ENCODE results near the gene TP53RK.
A peak's percentile ranks its signal among the peaks of the same experiment; 100 is the strongest.

Gene TP53RK

GRCh38 chr20:46650575-46651090, 38.6 kb downstream of the TP53RK start:
- TF ChIP-seq, protein P1, sequence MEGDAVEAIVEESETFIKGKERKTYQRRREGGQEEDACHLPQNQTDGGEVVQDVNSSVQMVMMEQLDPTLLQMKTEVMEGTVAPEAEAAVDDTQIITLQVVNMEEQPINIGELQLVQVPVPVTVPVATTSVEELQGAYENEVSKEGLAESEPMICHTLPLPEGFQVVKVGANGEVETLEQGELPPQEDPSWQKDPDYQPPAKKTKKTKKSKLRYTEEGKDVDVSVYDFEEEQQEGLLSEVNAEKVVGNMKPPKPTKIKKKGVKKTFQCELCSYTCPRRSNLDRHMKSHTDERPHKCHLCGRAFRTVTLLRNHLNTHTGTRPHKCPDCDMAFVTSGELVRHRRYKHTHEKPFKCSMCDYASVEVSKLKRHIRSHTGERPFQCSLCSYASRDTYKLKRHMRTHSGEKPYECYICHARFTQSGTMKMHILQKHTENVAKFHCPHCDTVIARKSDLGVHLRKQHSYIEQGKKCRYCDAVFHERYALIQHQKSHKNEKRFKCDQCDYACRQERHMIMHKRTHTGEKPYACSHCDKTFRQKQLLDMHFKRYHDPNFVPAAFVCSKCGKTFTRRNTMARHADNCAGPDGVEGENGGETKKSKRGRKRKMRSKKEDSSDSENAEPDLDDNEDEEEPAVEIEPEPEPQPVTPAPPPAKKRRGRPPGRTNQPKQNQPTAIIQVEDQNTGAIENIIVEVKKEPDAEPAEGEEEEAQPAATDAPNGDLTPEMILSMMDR (IDR thresholded peaks at IDR 0.05; ENCODE audit: insufficient read depth, low read depth, low read length, missing control alignments) = no peak
- DNase-seq (ENCODE audit: low read depth) = no peak
- H3K4me3 ChIP-seq (ENCODE audit: low read depth, low read length) = no peak overlapping the region

GRCh38 chr20:46649965-46650542, 39.2 kb downstream of the TP53RK start:
- DNase-seq (ENCODE audit: low read depth) = no peak
- H3K4me3 ChIP-seq (ENCODE audit: low read depth, low read length) = no peak overlapping the region
- TF ChIP-seq, protein P1 (IDR thresholded peaks at IDR 0.05; ENCODE audit: insufficient read depth, low read depth, low read length, missing control alignments) = no peak

GRCh38 chr20:46649650-46649949, 39.6 kb downstream of the TP53RK start:
- DNase-seq (ENCODE audit: low read depth) = no peak
- no peak overlapping the region for H3K4me3 ChIP-seq (ENCODE audit: low read depth, low read length)
- TF ChIP-seq, protein P1 (IDR thresholded peaks at IDR 0.05; ENCODE audit: insufficient read depth, low read depth, low read length, missing control alignments) = no peak

- TF ChIP-seq, protein P1 (IDR thresholded peaks at IDR 0.05; ENCODE audit: insufficient read depth, low read depth, low read length, missing control alignments) = peak; percentile 11
- no peak overlapping the region for H3K4me3 ChIP-seq (ENCODE audit: low read depth, low read length)
- DNase-seq (ENCODE audit: low read depth) = peak; percentile 24
These were observed 40.2 kb downstream of the TP53RK start for GRCh38 chr20:46648903-46649649.

DNA sequence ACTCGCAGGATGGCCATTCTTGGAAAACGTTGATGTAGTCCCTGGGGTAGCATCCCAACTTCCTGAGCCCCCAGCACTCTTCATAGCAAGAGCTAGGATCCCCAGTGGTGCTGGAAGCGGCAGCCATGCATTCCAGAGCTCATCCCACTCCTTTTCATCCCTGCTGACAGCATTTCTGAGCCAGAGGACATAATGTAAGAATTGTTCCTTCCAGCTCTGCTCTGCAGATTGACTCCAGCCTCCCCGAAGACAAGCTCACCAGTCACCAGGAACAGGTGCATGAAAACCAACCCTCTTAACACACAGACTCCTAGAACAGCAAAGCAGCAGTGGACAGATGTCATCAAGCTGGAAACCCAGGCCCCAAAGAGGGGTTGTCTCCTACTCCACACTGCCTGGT, 41.8 kb downstream of the TP53RK start:
- no peak for DNase-seq (ENCODE audit: low read depth)
- H3K4me3 ChIP-seq (ENCODE audit: low read depth, low read length) = no peak overlapping the region
- TF ChIP-seq, protein P1 (IDR thresholded peaks at IDR 0.05; ENCODE audit: insufficient read depth, low read depth, low read length, missing control alignments) = no peak

GRCh38 chr20:46646659-46647380, 42.4 kb downstream of the TP53RK start:
- TF ChIP-seq, protein P1 (IDR thresholded peaks at IDR 0.05; ENCODE audit: insufficient read depth, low read depth, low read length, missing control alignments) = no peak
- H3K4me3 ChIP-seq (ENCODE audit: low read depth, low read length) = no peak overlapping the region
- no peak for DNase-seq (ENCODE audit: low read depth)

Measured in GM12865 (cell line).